ENCODE measurements around the gene MALT1. TPM values are rescaled to one million over a fixed set of nuclear protein-coding genes. Genes with fewer than 3 reads are reported as not detected.

MALT1 gene
- total and polyA plus RNA-seq, 9 donors = 9.0 to 24.7 (median 17.0) TPM

DNA sequence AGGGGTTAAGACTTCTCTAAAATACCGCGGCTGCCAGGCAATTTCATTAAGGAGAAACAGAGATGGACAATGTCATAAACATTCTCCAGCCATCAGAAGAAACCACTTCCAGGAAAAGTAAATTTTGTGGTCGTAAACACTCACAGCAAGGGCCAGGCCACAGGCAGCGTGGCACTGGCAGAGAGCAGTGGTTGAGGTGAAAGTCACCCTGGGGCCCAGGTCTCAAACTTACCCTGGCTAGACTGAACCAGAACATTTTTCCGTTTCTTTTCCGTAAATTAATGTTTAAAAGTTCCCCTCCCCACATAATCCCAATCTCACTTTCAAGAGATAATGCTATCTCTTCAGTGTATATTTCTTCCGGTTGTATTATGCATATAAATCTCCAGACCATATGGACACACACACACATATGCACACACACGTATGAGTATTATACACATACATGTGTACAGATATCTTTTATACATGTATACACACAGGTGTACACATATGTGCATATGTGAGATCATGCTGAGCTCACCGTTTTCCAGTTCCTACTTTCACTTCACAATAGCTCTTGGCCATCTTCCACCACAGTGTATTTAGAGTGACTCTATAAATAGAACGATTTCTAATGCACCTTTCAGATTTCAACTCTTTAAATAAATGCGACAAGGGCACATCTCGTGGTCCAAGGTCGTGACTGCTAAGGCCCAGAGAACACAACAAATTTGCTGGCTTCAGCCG, 90.1 kb downstream of the MALT1 start:
- TF ChIP-seq EP300 (IDR thresholded peaks at IDR 0.05) (no peak), POLR2A (IDR thresholded peaks at IDR 0.05) (no peak)
- TF ChIP-seq, protein P1, sequence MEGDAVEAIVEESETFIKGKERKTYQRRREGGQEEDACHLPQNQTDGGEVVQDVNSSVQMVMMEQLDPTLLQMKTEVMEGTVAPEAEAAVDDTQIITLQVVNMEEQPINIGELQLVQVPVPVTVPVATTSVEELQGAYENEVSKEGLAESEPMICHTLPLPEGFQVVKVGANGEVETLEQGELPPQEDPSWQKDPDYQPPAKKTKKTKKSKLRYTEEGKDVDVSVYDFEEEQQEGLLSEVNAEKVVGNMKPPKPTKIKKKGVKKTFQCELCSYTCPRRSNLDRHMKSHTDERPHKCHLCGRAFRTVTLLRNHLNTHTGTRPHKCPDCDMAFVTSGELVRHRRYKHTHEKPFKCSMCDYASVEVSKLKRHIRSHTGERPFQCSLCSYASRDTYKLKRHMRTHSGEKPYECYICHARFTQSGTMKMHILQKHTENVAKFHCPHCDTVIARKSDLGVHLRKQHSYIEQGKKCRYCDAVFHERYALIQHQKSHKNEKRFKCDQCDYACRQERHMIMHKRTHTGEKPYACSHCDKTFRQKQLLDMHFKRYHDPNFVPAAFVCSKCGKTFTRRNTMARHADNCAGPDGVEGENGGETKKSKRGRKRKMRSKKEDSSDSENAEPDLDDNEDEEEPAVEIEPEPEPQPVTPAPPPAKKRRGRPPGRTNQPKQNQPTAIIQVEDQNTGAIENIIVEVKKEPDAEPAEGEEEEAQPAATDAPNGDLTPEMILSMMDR (IDR thresholded peaks at IDR 0.05) = no peak
- WGBS, 3 donors = 74 to 78% (median 77%) methylated on average over 14 of the region's 14 CpGs
- Histone ChIP-seq H3K27ac (no peak overlapping the region), H3K27me3 (no peaks in the 10 kb centered on the region), H3K4me1 (ENCODE audit: insufficient read depth) (no peaks in the 10 kb centered on the region), H3K9me3 (no peaks in the 10 kb centered on the region), H3K4me3 (no peak overlapping the region), H3K36me3 (no peaks in the 10 kb centered on the region)
- no peak for DNase-seq
- intact Hi-C loops (cut with DNase I) = loop anchor here in 3 of 4 donors (5.0 to 10.0 kb wide), 4 partner anchors 714 to 877 kb away; partner anchors contain the start of gene NEDD4L (in 2 of the 3)

DNA sequence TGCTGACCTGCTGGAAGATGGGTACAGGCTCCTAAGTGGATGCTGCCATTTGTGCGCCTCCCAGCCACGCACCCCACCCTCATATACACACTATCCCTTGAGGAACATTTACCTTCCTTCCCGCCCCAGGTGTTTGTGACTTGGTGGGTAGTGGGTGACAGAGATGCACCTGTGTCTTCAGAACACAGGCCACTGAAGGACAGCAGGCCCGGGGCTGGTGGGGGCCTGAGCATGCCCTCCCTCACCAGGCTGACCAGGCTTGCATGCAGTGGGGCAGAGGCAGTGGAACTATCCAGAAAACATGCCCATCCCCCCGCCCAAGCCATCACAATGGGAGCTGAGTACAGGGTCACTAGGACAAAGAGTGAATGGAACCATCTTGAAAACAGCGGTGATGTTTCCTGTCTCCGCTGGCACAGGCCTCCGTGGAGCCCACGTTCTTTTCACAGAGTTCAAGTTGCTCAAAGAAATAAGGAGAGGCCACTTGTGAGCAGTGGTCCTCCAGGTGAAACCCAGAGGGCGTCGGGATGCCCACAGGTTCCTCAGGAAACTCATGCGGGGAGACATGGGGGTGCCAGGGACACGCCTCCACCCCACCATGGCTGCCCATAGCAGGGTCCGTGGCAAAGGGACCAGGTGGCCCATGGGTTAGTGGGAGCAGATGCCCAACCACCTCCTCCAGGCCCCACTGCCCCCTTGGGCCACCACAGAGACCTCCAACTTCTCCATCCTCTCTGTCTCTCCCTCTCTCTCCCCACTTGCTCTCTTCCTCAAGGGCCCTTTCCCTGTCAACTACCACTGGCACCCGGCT, 90.9 kb downstream of the MALT1 start:
- Histone ChIP-seq H3K27ac (no peak overlapping the region), H3K36me3 (no peaks in the 10 kb centered on the region), H3K4me1 (ENCODE audit: insufficient read depth) (no peaks in the 10 kb centered on the region), H3K9me3 (no peaks in the 10 kb centered on the region), H3K27me3 (no peaks in the 10 kb centered on the region), H3K4me3 (no peak overlapping the region)
- no peak for DNase-seq
- no peak for TF ChIP-seq EP300 (IDR thresholded peaks at IDR 0.05)
- no peak for TF ChIP-seq POLR2A (IDR thresholded peaks at IDR 0.05)
- TF ChIP-seq, protein P1 (IDR thresholded peaks at IDR 0.05) = no peak
- 91 to 94% (median 93%) methylated on average over 15 of the region's 15 CpGs for WGBS, 3 donors
- intact Hi-C loops (cut with DNase I) = loop anchor here in 3 of 4 donors (5.0 to 10.0 kb wide), 4 partner anchors 715 to 877 kb away; partner anchors contain the start of gene NEDD4L (in 2 of the 3)

DNA sequence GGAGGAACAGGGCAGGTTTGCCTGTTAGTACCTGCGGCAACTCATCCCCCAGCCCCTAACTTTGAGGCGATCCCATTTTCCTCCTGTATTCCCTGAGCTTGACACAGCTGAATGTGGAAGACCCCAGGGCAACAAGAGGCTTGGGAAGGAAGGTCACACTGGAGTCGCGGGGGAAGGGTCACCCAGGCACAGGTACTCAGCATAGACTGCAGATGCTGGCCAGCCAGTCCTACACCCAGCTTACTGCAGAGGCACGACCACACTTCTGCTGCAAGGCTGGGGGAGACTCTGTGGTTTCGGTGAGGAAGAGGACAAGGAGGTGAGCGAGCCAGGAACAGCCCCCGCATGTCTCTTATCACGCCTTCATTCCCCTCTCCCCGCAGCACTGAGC, 91.5 kb downstream of the MALT1 start:
- H3K27me3 ChIP-seq = no peaks in the 10 kb centered on the region
- 45 to 61% (median 49%) methylated on average over 10 of the region's 10 CpGs for WGBS, 3 donors
- no peak for DNase-seq
- H3K27ac ChIP-seq = no peak overlapping the region
- no peak overlapping the region for H3K4me3 ChIP-seq
- H3K36me3 ChIP-seq = no peaks in the 10 kb centered on the region
- intact Hi-C loops (cut with DNase I) = loop anchor here in 3 of 4 donors (5.0 to 10.0 kb wide), 4 partner anchors 715 to 878 kb away; partner anchors contain the start of gene NEDD4L (in 2 of the 3)
- no peaks in the 10 kb centered on the region for H3K4me1 ChIP-seq (ENCODE audit: insufficient read depth)
- H3K9me3 ChIP-seq = no peaks in the 10 kb centered on the region
- TF ChIP-seq EP300 (IDR thresholded peaks at IDR 0.05) = no peak
- no peak for TF ChIP-seq POLR2A (IDR thresholded peaks at IDR 0.05)
- TF ChIP-seq, protein P1 (IDR thresholded peaks at IDR 0.05) = no peak

DNA sequence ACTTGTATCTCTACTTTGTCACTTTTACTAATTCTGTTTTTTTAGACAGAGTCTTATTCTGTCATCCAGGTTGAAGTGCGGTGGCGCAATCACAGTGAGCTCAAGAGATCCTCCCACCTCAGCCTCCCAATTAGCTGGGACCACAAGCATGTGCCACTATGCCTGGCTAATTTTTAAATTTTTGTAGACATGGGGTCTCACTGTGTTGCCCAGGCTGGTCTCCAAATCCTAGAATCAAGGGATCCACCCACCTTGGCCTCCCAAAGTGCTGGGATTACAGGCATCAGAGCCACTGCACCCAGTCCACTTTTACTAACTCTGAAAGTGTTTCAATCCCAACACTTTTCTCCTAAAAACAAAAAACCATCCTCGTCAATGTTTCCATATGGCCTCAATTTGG, 94.9 kb downstream of the MALT1 start:
- Histone ChIP-seq H3K27ac (no peak overlapping the region), H3K4me1 (ENCODE audit: insufficient read depth) (peaks cover 3% of the 10 kb centered on the region), H3K4me3 (no peak overlapping the region), H3K27me3 (no peaks in the 10 kb centered on the region), H3K9me3 (no peaks in the 10 kb centered on the region), H3K36me3 (no peaks in the 10 kb centered on the region)
- intact Hi-C loops (cut with DNase I) = loop anchor here in 2 of 4 donors (5.0 to 10.0 kb wide), 3 partner anchors 306 to 881 kb away; partner anchors contain the start of gene NEDD4L (in 2 of the 2)
- no peak for TF ChIP-seq EP300 (IDR thresholded peaks at IDR 0.05)
- TF ChIP-seq, protein P1 (IDR thresholded peaks at IDR 0.05) = no peak
- no peak for TF ChIP-seq POLR2A (IDR thresholded peaks at IDR 0.05)
- WGBS, 3 donors = 50 to 80% (median 72%) methylated on average over 3 of the region's 3 CpGs
- DNase-seq = no peak
